ENCODE measurements around the gene PIK3R2.

DNA sequence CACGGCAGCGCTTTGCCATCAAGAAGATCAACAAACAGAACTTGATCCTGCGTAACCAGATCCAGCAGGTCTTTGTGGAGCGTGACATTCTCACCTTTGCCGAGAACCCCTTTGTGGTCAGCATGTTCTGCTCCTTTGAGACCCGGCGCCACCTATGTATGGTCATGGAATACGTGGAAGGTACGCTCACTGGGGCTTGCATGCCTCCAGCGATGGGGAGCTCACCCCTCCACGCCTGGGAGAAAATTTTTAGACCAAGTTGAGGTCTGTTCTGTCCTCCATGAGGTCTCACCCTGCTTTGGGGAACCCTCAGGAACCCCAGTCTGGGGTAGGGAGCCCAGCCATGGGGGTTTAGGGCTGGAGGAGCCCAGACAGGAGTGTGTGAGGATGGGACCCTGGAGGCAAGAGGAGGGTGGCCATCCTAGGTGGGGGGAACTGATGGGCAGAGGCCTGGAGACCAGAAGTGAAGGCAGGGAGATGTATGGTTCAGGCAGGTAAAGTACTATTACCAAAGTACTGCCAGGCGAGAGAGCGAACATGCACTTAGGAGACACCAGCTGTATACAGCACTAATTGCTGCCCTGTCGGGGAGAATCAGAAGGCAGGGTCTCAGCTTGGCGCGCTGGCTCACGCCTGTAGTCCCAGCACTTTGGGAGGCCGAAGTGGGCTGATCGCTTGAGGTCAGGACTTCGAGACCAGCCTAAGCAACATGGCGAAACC, 22.3 kb upstream of the PIK3R2 start:
- TF ChIP-seq, protein P1, sequence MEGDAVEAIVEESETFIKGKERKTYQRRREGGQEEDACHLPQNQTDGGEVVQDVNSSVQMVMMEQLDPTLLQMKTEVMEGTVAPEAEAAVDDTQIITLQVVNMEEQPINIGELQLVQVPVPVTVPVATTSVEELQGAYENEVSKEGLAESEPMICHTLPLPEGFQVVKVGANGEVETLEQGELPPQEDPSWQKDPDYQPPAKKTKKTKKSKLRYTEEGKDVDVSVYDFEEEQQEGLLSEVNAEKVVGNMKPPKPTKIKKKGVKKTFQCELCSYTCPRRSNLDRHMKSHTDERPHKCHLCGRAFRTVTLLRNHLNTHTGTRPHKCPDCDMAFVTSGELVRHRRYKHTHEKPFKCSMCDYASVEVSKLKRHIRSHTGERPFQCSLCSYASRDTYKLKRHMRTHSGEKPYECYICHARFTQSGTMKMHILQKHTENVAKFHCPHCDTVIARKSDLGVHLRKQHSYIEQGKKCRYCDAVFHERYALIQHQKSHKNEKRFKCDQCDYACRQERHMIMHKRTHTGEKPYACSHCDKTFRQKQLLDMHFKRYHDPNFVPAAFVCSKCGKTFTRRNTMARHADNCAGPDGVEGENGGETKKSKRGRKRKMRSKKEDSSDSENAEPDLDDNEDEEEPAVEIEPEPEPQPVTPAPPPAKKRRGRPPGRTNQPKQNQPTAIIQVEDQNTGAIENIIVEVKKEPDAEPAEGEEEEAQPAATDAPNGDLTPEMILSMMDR (IDR thresholded peaks at IDR 0.05), result no peak
- TF ChIP-seq SIN3A (IDR thresholded peaks at IDR 0.05; ENCODE audit: borderline replicate concordance, insufficient read depth, low read depth, low read length), result no peak

All from Panc1 (cell line).